ENCODE data around the gene B4GALT1.

GRCh38 chr9:33111631-33112030 lies 55.5 kb downstream of the B4GALT1 start:
- TF ChIP-seq CTCF (IDR thresholded peaks at IDR 0.05) (no peak), POLR2A (IDR thresholded peaks at IDR 0.05) (no peak)

All from thyroid gland (tissue), 4 donors.